Limb (tissue), 2 donors: Measurements from ENCODE around the gene SGK2.
"Not testable (repeated sequence)": the region's sequence is repeated elsewhere in the genome, so short reads cannot be mapped to it uniquely, and the experiment has no call there.

Experiments used
- DNase-seq, 2 donors: peaks; one replicate each; pipeline ENCODE4 v3.0.0-alpha.2; 2016; ENCODE audit errors: extremely low spot score in 2 of 2

Gene SGK2

DNA sequence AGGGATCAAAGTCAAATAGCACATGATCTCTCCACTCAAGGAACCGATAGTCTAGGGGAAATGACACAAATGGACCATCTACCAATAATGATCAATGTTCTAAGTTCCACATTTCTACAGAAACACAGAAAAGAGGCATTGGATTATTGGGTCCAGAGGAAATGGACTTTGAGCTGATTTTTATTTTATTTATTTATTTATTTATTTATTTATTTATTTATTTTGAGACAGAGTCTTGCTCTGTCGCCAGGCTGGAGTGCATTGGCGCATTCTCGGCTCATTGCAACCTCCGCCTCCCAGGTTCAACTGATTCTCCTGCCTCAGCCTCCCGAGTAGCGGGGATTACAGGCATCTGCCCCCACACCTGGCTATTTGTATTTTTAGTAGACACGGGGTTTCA, 43.1 kb downstream of the SGK2 start:
- DNase-seq = not testable (repeated sequence)

DNA sequence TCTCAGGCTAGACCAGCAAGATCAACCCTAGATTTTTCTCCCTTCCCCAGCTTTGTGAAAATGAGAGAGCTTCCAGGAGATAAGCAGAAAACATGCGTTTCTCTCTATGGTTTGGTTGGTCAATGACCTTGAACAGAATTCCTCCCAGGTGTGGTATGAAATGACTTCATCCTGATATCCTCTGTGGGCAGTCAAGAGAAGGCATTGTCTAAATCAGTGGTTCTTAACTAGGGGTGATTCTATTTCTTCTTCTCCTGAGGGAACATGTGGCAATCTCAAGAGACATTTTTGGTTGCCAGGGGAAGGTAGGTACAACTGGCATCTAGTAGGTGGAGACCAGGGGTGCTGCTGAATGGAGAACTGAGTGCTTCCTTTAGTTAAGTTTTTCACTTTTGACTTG, 44.3 kb downstream of the SGK2 start:
- DNase-seq = no peak

DNA sequence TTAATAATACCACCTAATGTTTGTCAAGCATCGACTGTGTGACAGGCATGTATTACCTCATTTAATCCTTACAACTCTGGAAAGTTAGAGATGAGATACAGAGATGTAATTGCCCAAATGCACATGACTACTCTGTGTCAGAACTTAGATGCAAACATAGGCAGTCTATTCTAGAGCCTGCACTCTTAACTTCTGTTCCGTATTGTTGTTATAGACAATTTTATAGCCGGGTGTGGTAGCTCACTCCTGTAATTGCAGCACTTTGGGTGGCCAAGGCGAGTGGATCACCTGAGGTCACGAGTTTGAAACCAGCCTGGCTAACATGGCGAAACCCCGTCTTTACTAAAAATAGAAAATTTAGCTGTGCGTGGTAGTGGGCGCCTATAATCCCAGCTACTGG, 46.9 kb downstream of the SGK2 start:
- no peak for DNase-seq

GRCh38 chr20:43607278-43607677, 48.5 kb downstream of the SGK2 start:
- DNase-seq = not testable (repeated sequence)

- no peak for DNase-seq
Observed at GRCh38 chr20:43631598-43631997, 72.8 kb downstream of the SGK2 start.
